ENCODE measurements around the gene SLC35A3. TPM values are rescaled to one million over a fixed set of nuclear protein-coding genes. Genes with fewer than 3 reads are reported as not detected.

The SLC35A3 gene
- total and polyA plus RNA-seq, 9 of the 15 experiments (the other 6 are each of a cell fraction or from before 2014, with no cell fraction given) = 3.5 to 21.7 (median 13.2) TPM

GRCh38 chr1:100010804-100011203 is 41.0 kb downstream of the SLC35A3 start:
- Histone ChIP-seq H3K36me3 (ENCODE audit: control insufficient read depth, insufficient read depth, low read length) (peaks cover 12% of the 10 kb centered on the region), H3K79me2 (ENCODE audit: control insufficient read depth, insufficient read depth, low read length) (peaks cover 5% of the 10 kb centered on the region; the same call in 2 of the 3 replicates), H3K9me1 (ENCODE audit: control insufficient read depth, insufficient read depth, low read length) (no peaks in the 10 kb centered on the region), H2AFZ (ENCODE audit: low read depth, low read length) (no peak overlapping the region), H3K4me3 (no peak overlapping the region), H3K9me3 (replicated peaks; ENCODE audit: control insufficient read depth, insufficient read depth, low read depth, low read length) (peaks cover 2% of the 10 kb centered on the region), H3K27ac (ENCODE audit: extremely low read depth, low read depth, low read length) (no peak overlapping the region), H3K4me2 (ENCODE audit: insufficient read depth, low read length) (no peak overlapping the region), H3K4me1 (replicated peaks in 1 of 2; ENCODE audit: control insufficient read depth in 2 of 2, insufficient read depth in 2 of 2, low read length in 2 of 2) (no peaks in the 10 kb centered on the region), H3K9ac (ENCODE audit: insufficient read depth in 1 of 2, low read depth in 2 of 2, low read length in 2 of 2) (no peak overlapping the region), H4K20me1 (replicated peaks; ENCODE audit: control insufficient read depth, insufficient read depth, low read length) (no peaks in the 10 kb centered on the region), H3K27me3 (ENCODE audit: control insufficient read depth in 2 of 2, insufficient read depth in 2 of 2, low read length in 2 of 2) (no peaks in the 10 kb centered on the region)
- ChIA-PET CTCF (ENCODE audit: low intra/inter-chr PET ratio) (no interaction called here), POLR2A (interaction anchor here (0.9 to 2.4 kb wide), 2 partner anchors 10 to 13 kb away, joined by 3 to 10 read pairs; no protein-coding TSS in a partner anchor)
- no peak for ATAC-seq
- WGBS (ENCODE audit: insufficient coverage, low coverage, missing lambda C conversion rate) = 20% methylated on average over 1 of the region's 1 CpG
- BruUV-seq (replicated peaks) = no TSS peak
- FAIRE-seq = no peak
- intact Hi-C loops (cut with micrococcal nuclease) (no loop called here), in situ Hi-C loops (cut with MboI) (no loop called here)
- no peak for DNase-seq (ENCODE audit: extremely low read depth in 1 of 4, low spot score in 3 of 4)
- TF ChIP-seq POLR2B (IDR thresholded peaks at IDR 0.05; ENCODE audit: low read depth, partially characterized antibody) (no peak), ZNF316 (IDR thresholded peaks at IDR 0.05) (peak; percentile 87), MAFF (IDR thresholded peaks at IDR 0.05; ENCODE audit: low read length) (peak; percentile 75), ZNF407 (IDR thresholded peaks at IDR 0.05; ENCODE audit: low read depth) (no peak), BCLAF1 (IDR thresholded peaks at IDR 0.05; ENCODE audit: borderline replicate concordance in 1 of 2, control insufficient read depth in 1 of 2, low read depth in 2 of 2, low read length in 1 of 2) (no peak), RHOXF2B (CRISPR knock-in tag; conservative IDR thresholded peaks at IDR 0.05) (no peak), C11orf30 (IDR thresholded peaks at IDR 0.05; ENCODE audit: low read depth) (peak; percentile 79), ZNF133 (CRISPR knock-in tag; IDR thresholded peaks at IDR 0.05) (no peak)
